NCI-H1436 treated with DMSO at 0.1 percent for 48 hours (cell line): ENCODE data around the gene EYS.
"Not testable (repeated sequence)": the region's sequence is repeated elsewhere in the genome, so short reads cannot be mapped to it uniquely, and the experiment has no call there.

Experiments used
- DNase-seq: peaks from one replicate; lab custom pipeline; 2025; lab: John Stamatoyannopoulos, UW

Gene EYS

DNA sequence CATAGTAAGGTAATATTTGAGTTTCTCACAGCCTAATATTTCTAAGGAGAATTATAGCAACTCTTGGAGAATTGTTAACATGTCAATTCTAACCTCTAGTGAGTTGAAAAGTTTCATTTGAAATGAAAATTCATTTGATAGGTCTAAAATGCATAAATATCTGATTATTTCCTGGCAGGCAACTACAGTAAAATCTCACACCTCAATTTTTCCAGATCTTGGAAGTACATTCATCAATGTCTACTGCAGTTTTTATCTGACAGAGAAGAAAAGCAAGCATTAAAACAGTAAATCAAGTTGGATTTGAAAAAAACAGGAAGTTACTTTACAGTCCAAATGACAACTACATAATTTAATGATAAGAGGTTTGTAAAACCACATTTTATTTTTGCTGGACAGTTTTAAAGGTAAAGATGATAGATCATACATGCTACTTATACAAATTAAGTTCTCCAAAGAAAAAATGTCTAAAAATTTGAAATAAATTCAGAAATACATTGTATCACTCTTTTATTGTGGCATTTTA is 631.3 kb downstream of the EYS start:
- no peak for DNase-seq

DNA sequence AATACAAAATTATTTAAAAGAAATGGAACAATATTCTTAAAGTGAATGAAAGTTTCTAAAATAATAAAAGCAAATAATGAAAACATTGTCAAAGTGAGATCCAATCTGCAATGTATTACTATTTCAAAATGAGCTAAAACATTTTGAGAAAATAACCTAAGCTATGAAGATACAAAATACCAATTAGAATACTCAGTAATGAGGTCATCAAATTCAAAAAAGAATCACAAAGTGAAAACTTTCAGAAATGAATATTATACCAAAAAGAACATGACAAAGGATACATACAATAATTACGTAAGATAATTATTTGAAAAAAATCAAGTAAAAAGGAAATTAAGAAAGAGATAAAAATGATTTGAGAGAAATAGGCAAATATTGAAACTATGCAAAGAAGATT is 634.5 kb downstream of the EYS start:
- DNase-seq = no peak

DNA sequence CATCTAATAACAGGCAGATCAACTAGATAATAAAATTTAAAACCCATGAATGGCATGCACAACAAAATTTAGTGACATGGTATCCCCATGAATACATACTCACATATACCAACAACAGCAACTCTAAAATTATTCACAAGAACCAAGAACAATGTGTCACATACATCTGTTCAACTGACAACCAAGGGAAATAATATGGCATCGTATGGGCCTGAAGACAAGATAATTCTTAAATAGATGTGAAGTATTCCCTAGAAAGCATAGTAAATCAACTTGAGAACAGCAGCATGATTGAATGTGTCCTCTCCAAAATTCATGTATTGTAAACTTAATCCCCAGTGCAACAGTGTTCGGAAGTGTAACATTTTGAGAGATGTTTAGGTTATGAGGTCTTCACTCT is 635.5 kb downstream of the EYS start:
- no peak for DNase-seq

DNA sequence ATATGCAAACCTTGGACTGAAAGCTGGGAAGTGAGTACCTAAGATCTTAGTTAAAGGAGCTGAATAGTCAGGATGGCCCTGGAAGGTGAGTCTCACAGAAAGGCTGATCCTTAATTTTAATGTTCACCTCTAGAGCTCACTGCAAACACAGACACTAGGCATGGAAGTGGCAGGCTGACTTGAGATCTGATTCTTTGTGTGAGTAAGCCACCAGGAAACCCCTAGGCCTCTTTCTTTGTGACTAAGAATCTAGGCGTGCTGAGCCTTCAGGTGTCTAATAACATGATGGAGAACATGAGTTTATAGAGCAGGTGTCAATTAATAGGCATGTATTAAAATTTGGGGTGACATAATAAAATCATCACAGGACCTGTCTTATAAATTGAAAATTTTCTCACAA is 642.2 kb downstream of the EYS start:
- DNase-seq = no peak

DNA sequence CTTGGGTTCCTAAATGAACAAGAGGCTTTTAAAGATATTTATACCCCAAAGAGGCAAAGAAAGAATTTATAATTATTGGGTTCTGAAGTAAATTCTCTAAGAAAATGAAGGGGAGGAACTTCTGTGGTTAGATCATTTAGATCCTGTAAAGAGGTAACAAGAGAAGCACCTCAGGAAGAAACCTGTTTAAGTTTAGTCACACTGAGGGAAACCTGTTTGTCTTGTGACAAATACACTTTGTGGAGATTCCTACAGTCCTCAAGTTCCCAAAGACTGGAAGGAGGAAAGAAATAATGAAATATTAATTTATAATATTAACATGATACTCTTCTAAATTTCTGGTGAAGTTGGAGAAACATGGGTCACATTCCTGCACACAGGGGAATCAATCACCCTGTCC is 647.5 kb downstream of the EYS start:
- no peak for DNase-seq

DNA sequence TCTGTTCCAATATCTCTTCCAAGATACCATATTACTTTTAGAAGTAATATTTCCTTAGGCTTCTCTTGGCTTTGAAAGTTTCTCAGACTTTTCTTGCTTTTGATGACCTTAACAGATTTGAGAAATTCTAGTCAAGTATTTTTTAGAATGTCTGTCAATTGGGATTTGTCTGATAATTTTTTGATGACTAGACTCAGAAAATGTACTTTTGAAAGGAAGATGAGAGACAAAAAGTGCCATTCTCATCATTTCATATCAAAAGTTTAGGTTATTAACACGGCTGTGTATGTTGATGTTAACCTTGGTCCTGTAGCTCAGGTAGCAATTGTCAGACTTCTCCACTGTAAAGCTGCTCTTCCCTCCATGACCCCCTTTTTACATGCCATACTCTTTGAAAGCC is 651.5 kb downstream of the EYS start:
- DNase-seq = no peak

DNA sequence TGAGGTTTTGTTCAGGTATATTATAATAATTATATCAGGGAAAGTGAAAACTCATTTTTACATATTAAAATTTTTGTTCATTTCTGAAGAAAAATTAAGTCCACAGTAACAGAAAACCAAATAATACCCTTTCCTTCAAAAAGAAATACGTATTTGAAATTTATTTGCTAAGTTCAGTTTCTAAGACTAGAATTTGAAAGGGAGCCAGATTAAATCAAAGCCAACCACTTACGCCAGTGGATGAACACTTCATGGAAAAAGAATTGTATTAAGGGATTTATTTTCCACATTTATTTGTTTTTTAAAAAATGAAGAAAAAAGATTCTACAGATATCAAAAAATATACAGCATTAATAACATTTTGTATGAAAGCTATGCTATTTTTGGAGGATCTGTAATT is 654.4 kb downstream of the EYS start:
- no peak for DNase-seq

DNA sequence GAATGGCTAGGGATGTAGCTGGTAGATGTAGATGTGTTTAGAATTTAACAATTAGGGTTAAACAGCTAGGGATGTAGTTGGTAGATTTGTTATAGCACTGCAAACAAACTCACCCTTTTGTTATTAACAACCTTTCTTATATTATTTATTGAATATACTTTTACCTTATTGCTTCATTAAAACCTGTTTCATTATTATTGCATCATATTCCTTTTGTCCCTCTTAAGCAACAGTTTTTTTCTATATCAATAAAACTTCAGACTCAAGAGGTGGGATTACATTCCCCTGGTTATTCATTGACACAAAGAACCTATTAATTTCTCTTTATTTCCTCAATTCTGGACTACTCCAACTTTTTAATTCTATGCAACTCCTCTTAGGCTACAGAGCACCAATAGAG is 661.2 kb downstream of the EYS start:
- DNase-seq = no peak

DNA sequence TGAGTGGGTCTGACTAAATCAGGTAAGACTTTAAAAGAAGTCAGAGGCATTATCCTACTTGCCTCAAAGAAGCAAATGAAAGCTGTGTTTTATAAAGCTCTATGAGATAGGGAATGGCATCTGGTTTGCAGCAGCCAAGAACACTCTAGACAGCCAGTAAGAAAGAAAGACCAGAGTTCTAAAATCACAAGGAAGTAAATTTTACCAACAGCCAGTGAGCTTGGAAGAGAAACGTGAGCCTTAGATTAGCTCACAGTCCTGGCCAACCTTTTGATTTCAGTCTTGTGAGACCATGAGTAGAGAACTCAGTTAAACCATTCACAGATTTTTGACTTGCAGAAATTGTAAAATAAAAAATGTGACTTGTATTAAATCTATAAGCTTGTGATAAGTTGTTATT is 693.0 kb downstream of the EYS start:
- DNase-seq = no peak

DNA sequence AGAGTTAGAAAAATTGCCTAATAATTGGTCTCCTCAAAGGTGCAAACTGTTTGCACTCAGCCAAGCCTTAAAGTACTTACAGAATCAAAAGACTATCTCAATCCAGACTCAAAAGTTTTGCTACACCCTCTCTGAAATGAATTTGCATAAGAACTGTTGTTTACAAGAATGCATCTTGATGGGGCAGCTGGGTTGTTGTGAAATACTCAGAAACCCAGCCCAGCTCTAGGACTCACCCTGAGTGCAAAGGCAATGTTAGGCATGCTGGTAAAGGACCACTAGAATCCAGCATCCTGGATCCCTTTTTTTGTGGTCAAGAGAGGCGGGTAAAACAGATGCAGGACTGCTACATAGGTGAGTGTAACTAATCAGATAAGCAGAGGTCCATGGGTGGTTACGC is 700.2 kb downstream of the EYS start:
- DNase-seq = no peak

DNA sequence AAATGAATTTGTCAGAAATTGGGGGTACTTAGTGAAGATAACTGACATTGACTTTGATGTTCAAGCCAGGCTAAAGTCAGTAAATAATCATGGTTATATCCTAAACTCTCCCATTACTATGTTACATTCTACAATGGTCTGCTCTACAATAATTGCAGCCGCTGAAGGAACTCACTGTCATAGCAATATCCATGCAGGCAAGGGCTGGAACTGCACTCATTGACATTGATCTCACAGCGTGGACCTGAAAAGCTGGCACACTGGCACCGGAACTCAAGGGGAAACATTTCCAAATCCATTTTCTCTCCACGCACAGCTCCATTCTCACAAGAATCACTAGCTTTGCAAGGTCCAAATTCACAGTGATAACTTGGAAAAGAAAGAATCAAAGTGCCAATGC is 702.7 kb downstream of the EYS start:
- DNase-seq = no peak

DNA sequence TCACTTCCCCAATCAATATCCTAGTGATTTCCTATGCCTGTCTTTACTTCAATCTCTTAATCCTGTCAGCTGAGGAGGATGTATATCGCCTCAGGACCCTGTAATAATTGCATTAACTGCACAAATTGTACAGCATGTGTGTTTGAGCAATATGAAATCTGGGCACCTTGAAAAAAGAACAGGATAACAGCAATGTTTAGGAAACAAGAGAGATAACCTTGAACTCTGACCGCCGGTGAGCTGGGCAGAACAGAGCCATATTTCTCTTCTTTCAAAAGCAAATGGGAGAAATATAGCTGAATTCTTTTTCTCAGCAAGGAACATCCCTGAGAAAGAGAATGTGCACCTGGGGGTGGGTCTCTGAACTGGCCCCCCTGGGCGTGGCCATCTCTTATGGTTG is 704.1 kb downstream of the EYS start:
- DNase-seq = not testable (repeated sequence)

DNA sequence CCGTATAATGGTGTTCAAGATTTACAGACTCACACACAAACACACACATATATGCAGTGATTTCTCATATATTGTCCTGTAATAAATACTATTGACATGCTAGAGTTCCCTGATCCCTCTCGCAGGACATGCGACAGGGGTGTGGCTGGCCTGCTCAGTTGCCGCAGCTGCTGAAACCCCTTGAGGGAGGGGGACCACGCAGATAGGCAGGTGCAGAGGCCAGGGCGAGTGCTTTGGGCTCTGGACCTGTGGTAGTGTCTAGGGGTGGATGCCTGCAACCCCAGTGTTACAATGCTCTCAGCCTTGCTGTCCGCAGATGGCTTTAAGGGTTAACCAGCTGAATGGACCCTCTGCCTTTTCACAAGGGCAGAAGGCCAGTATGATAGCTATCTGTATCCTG is 706.2 kb downstream of the EYS start:
- no peak for DNase-seq

DNA sequence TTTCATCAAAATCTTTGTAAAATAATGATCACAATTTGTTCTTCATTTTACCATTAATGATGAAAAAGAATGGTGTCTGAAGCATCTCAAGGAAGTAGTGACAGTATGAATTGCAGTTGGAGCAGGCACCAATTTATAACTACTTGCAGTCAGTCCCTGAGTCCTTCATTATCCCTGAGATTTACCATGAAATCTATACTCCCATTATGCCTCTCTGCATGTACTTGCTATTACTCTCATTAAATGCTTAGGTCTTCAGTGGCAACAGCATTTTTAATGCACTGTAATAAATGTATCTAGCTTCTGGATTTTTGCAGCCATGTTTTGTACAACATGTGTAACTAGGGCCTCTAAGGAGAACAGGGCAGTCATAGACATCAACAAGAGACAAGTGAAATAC is 708.8 kb downstream of the EYS start:
- DNase-seq = no peak

DNA sequence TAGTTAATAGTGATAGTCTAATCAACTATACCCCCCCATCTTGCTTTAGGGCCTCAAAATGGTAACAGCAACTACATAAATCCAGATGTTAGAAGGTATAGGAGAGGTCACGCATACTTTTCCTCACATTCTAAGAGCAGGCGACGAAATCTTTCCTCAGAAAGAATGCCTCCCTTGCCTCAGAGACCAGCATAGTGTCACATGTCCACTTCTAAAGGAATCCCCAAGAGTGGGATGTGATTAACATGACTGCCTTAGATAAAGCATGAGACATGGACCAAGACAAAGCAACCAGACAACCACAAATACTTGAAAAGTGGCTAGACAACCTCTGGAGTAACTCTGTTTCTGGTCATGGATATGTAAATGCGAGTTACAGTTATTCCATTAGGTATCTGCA is 710.7 kb downstream of the EYS start:
- DNase-seq = no peak

DNA sequence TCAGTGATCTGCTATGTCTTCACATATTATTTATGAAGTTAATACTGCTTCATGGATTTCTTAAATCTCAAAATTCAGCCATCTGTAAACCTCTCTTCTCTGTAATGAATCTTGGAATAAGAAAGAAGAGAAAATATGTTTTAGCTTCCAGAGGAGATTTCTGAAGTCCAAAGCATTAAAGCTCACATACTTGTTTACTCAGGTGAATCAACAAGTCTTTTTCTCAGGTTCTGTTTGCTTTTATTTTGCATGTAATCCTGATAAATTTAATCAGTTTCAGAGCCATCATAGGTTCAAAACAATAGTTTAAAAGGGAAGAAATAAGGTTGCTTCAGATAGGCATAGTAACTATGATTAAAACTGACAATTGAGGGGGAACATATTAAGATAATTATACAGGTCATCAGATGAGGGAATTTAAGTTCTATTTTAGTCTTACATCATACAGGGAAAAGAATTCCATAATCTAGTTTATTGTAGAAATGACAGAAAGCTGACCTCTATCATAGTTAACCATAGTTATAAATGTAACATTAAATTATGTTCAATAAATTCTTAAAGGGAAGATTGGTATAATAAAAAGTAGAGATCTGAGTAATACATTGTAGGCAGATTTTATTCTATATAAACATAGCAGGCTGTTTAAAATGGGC is 716.2 kb downstream of the EYS start:
- no peak for DNase-seq

DNA sequence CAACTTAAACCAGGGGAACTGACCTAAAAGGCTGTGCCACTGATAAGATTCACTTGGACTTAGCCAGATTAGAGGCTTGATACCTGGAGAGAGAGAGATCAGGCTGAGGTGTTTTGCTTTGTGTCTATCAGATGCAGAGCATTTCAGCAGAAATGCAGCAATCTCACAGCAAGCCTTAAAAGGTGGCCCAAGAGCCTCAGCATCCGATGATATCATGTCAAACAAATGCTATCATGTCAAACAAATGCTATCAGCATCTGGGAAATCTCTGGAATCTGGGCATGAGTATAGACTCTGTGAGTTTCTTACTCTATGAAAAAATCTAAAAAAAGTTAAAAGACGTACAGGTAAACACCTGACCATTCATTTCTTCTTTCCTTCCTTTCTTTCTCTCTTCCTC is 718.9 kb downstream of the EYS start:
- no peak for DNase-seq

DNA sequence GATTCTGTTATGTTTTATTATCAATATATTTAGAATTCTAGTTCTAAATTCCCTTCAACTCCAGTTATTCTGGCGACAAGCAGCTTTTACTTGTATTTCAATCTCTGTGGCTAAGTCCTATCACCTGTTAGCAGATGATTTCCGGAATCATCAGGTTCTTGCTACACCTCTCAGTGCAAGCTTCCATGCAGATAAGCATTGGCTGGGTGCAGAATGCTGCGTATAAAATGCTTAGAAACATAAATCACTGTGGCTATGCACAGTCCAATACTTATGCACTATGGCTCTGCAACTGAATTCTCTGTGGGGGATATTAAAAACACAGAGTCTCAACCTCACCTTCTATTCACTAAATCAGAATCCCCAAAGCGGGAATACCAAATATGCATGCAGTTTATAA is 720.0 kb downstream of the EYS start:
- no peak for DNase-seq

DNA sequence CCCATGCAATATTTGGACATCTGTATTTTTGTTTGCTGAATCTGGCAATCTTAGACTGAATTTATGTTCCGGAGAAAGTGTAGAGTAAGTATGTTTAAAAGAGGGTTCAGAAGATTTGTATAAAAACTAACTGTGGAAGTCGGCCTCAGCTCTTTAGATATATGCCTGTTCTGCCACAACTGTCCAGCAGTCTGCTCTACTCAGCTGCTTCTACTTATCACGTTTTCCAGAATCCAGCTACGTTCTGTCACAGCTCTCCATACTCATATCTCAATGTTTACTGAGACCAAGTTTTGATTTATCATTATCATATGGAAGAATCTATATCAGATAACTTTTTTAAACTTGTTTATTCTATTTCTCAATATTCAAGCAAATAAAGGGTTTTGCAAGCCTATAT is 721.3 kb downstream of the EYS start:
- no peak for DNase-seq

DNA sequence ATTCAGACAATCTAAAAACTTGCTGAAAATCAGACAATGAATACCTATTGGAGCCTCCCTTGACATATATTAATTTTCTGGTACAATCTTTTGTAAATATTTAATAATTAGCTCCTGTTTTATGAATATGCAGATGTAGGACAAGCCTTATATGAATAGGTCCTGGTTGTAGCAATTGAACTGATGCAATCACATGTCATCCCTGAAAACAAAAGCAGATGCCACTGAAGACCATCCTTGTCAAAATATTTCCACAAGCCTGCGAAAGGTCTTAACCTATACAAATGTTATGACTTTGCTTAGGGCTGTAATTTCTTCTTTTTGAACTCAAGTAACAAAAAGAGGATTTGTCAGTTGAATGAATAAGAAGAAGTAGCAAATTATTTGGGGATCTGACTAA is 722.1 kb downstream of the EYS start:
- no peak for DNase-seq

DNA sequence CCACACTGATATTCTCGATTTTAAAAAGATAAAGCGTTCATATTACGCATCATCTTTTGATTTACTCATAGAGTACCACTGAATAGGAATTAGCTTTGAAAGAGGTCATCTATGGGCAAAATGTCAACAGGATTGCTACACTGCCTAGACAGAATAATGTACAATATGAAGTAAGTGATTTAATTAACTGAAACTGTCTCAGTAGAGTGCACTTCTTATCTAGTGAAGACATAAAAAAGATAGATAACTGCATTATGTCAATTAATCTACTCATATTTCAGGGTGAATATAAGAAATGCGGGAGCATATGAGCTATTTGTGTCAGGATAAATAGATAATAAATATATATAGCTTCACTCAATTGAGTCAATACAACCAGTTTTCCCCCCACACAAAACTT is 723.9 kb downstream of the EYS start:
- no peak for DNase-seq

DNA sequence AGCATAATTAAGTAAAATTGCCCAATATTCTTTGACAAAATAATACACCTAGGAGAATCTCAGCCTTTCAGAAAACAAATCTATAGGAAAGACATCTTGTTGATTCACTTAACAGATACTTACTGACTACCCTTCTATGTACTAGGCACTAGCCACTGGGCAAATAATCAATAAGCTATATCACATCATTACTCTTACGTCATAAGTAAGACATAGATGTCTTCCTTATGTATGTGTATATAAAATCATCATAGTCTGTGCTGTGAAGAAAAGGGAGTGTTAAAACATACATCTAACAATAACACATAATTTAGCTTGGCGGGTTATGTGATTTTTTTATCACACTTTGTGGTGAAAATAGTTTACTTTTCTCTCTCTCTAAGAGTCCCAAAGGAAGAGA is 733.9 kb downstream of the EYS start:
- no peak for DNase-seq

DNA sequence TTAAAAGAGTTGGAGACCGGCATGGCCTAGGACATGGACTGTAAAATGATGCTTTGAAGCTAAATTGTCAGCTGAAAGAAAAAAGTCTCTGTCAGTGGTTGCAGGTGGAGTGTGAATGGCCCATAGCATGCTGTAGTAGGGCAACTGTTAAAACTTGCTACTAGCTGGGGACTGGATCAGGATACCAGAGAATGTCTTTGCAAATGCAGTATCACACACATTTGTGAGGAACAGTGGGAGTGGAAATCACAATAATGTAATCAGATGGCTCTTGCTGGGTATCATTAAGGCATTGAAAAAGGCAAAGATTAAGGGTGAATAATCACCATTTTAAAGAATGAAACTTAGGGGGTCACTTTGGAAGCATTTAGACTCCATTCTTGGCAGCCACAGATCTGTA is 737.9 kb downstream of the EYS start:
- DNase-seq = no peak

DNA sequence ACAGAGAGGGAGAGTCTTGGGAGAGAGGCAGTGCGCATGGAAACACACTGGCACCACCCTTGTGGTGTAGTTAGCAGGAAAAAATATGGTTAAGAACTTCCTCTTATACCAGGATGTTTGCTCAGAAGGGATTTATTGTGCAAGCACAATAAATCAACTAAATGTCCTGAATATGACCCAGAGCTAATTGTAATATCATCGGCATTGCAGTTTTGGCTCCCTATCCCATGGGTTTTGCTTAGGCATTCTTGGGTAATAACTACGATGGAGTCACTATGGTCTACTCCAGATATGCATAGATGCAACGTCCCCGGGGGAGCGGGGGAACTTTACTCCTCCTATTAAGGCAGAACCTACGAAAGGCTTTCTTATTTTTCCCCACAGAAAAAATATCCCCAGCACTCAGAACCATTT is 751.6 kb downstream of the EYS start:
- no peak for DNase-seq

DNA sequence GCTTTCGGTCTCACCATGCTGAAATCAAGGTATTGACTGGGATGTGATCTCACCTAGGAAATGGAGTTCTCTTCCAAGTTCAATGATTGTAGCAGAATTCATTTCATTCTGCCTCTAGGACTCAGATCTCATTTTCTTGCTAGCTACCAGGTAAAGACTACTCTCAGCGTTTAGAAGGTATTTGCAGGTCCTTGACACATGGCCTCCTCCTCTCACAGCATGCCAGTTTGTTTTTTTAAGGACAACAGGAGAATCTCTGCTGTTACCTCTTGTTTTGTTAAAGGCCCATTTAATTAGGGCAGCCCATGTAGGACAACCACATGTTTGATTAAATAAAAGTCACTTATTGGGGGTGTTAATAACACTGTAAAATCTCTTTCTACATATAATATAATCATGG is 757.8 kb downstream of the EYS start:
- no peak for DNase-seq
